Tibial nerve (tissue), 4 donors: ENCODE results near the gene NCOA5. TPM values are rescaled to one million over a fixed set of nuclear protein-coding genes. Genes with fewer than 3 reads are reported as not detected.

Experiments
- DNase-seq, 2 donors: peaks; one replicate each; pipeline ENCODE4 v3.0.0-alpha.2; 2019; ENCODE audit warnings: low spot score in 2 of 2
- H3K27ac ChIP-seq, 4 donors: fragments of 200-600 bp; sonication (generic) in 3 of 4; one replicate each; pipeline ENCODE4 v1.5.1; 2017 to 2019; ENCODE audit warnings: mild to moderate bottlenecking in 1 of 4
- H3K27me3 ChIP-seq, 2 donors: fragments of 200-600 bp; sonication (generic) in 1 of 2; one replicate each; pipeline versions ENCODE4 v1.5.1 to v1.6.0; 2017 to 2019
- H3K36me3 ChIP-seq, 3 donors: fragments of 200-600 bp; sonication (generic); one replicate each; pipeline ENCODE4 v1.5.1; 2018 to 2019
- H3K4me1 ChIP-seq, 4 donors: fragments of 200-600 bp; sonication (generic) in 3 of 4; one replicate each; pipeline ENCODE4 v1.5.1; 2017 to 2019
- H3K4me3 ChIP-seq, 4 donors: fragments of 200-600 bp; sonication (generic) in 3 of 4; one replicate each; pipeline ENCODE4 v1.5.1; 2017 to 2019; ENCODE audit warnings: mild to moderate bottlenecking in 1 of 4, moderate library complexity in 1 of 4
- H3K9me3 ChIP-seq, 4 donors: fragments of 200-600 bp; sonication (generic) in 3 of 4; one replicate each; pipeline ENCODE4 v1.5.1; 2017 to 2019
- EP300 ChIP-seq, 2 donors: sonication (generic); formaldehyde crosslinking; IDR thresholded peaks; one replicate each; pipeline ENCODE4 v1.6.1; 2017; ENCODE audit warnings: antibody characterized with exemption in 2 of 2, mild to moderate bottlenecking in 1 of 2
- POLR2A ChIP-seq, 2 donors: fragments of 450-650 bp; IDR thresholded peaks; one replicate each; pipeline ENCODE4 v1.6.1; 2017; ENCODE audit warnings: antibody characterized with exemption in 2 of 2, mild to moderate bottlenecking in 2 of 2, moderate library complexity in 2 of 2
- WGBS, 2 donors: methylation state at CpG; one replicate each; pipeline ENCODE4 v1.1.5; 2018; 5-methylcytosine and 5-hydroxymethylcytosine counted together
- total RNA-seq, 4 donors: library from RNA; depleted of rRNA; stranded (reverse); fragments of >200 nt; gene quantifications; one replicate each; pipeline ENCODE4 v1.1.0, GENCODE V29; 2016
- TF ChIP-seq, protein P1 (sequence below), 5 experiments: fragments of 200-600 bp in 3 of 5; fragments of 450-650 bp in 2 of 5; sonication (generic) in 3 of 5; IDR thresholded peaks; one replicate each; pipeline ENCODE4 v1.5.1; 2016 to 2019; ENCODE audit warnings: antibody characterized with exemption in 5 of 5, mild to moderate bottlenecking in 3 of 5, moderate library complexity in 2 of 5

The NCOA5 gene
- total RNA-seq, 4 donors from 2014 or later: 34.8 to 71.4 (median 47.2) TPM

DNA sequence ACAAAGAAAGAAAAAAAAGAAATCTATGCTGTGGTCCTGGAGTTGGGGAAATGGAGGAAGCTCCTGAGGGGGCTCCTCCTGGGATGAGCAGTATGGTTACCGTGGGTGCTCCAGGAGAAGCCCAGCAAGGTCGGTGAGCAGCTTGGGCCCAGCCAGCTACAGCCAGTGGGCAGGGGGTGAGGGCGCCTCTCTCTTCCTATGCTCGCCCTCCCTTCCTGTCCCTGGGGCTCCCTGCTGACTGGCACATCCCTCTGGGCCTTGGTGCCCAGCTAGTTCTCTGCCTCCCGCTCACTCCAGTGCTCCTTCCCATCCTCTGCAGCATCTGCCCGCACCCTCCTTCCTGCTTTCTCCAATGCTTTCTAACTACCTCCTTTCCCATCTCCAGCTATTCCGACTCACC is 45.0 kb upstream of the NCOA5 start:
- Histone ChIP-seq H3K27me3 (peaks cover 0 to 25% of the 10 kb centered on the region in 2 donors), H3K9me3 (no peaks in the 10 kb centered on the region), H3K4me3 (no peak overlapping the region), H3K4me1 (peaks cover 0 to 19% (median 9%) of the 10 kb centered on the region in 4 donors), H3K27ac (no peak overlapping the region), H3K36me3 (no peaks in the 10 kb centered on the region)
- TF ChIP-seq, protein P1, sequence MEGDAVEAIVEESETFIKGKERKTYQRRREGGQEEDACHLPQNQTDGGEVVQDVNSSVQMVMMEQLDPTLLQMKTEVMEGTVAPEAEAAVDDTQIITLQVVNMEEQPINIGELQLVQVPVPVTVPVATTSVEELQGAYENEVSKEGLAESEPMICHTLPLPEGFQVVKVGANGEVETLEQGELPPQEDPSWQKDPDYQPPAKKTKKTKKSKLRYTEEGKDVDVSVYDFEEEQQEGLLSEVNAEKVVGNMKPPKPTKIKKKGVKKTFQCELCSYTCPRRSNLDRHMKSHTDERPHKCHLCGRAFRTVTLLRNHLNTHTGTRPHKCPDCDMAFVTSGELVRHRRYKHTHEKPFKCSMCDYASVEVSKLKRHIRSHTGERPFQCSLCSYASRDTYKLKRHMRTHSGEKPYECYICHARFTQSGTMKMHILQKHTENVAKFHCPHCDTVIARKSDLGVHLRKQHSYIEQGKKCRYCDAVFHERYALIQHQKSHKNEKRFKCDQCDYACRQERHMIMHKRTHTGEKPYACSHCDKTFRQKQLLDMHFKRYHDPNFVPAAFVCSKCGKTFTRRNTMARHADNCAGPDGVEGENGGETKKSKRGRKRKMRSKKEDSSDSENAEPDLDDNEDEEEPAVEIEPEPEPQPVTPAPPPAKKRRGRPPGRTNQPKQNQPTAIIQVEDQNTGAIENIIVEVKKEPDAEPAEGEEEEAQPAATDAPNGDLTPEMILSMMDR (IDR thresholded peaks at IDR 0.05): no peak
- TF ChIP-seq POLR2A (IDR thresholded peaks at IDR 0.05) (no peak), EP300 (IDR thresholded peaks at IDR 0.05) (no peak)
- DNase-seq: no peak
- 74 to 83% methylated on average over 7 of the region's 7 CpGs for WGBS, 2 donors

DNA sequence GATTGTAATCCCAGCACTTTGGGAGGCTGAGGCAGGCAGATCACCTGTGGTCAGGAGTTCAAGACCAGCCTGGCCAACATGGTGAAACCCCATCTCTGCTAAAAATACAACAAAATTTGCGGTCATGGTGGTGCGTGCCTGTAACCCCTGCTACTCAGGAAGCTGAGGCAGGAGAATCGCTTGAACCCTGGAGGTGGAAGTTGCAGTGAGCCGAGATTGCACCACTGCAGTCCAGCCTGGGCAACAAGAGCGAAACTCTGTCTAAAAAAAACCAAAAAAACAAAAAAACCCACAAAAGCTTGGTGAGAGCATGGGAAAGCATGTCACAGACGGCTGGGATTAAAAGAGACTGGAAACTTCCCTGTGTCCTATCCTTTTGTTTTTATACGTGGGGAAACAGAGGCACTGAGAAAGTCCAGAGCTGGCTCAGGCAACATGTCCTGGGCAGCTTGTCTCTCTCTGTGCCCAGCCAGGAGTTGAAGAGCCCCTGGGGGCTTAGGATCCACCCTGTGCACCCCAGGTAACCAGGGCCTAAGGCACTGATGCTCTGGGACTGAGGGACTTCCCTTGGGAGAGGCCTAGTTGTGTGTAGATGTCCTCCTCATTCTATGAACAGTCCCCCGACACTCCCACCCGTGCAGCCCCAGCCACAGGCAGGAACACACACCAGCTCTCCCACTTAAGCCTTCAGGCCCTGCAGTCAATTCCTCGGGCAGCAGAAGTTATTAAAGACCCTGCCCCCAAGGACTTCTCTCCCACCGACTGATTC is 44.3 kb upstream of the NCOA5 start:
- H3K4me1 ChIP-seq: peaks cover 0 to 17% (median 9%) of the 10 kb centered on the region in 4 donors
- H3K36me3 ChIP-seq: no peaks in the 10 kb centered on the region
- H3K27ac ChIP-seq: no peak overlapping the region
- H3K9me3 ChIP-seq: no peaks in the 10 kb centered on the region
- peaks cover 0 to 22% of the 10 kb centered on the region in 2 donors for H3K27me3 ChIP-seq
- TF ChIP-seq POLR2A (IDR thresholded peaks at IDR 0.05) (no peak), EP300 (IDR thresholded peaks at IDR 0.05) (no peak)
- TF ChIP-seq, protein P1 (IDR thresholded peaks at IDR 0.05): no peak
- 71 to 73% methylated on average over 11 of the region's 11 CpGs for WGBS, 2 donors
- no peak overlapping the region for H3K4me3 ChIP-seq
- DNase-seq: no peak

DNA sequence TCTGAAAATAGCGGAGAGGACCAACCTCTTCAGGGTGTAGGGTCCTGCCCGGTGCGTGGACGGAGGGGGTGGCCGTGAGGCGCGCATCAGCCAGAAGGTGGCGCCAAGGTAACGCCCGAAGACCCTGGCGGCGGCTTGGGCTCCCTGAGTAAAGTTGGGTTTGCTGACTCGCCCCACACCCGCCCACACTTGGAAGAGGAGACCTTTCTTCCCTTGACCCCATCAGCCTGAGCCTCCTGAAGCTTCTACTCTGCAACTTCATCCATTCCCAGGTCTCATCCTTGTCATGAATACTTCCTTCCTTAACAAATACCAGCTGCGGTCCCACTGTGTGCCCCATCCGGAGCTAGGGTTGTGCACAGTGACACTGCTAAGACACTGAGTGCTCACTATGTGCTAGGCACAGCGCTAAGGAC is 43.0 kb upstream of the NCOA5 start:
- Histone ChIP-seq H3K4me1 (peaks cover 0 to 17% (median 9%) of the 10 kb centered on the region in 4 donors), H3K27ac (no peak overlapping the region), H3K27me3 (peaks cover 0 to 21% of the 10 kb centered on the region in 2 donors), H3K9me3 (no peaks in the 10 kb centered on the region), H3K4me3 (no peak overlapping the region), H3K36me3 (no peaks in the 10 kb centered on the region)
- DNase-seq: peak; percentile 47 to 50
- WGBS, 2 donors: 16 to 34% methylated on average over 7 to 14 of the region's 17 CpGs
- TF ChIP-seq, protein P1 (IDR thresholded peaks at IDR 0.05): peak; percentile 66 to 89 (median 73)
- TF ChIP-seq EP300 (IDR thresholded peaks at IDR 0.05): no peak

DNA sequence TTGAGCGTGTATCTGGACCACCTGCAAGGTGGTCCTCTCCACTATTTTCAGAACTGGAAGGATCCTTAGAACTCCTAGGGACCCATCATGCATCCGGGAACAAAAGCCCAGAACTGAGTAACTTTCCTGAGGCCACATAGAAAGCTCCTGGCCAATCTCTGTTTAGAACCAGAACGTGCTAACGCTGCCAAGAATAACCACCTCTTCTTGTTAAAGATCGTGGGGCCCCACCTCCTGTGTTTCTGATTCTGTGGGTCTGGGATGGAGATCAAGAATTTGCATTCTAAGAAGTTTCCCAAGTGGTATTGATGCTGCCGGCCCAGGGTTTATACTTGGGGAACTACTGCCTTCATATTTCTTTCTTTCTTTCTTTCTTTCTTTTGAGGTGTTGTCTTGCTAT is 41.6 kb upstream of the NCOA5 start:
- 24 to 25% methylated on average over 6 of the region's 6 CpGs for WGBS, 2 donors
- H3K36me3 ChIP-seq: peaks cover 0 to 5% (median 0%) of the 10 kb centered on the region in 3 donors
- no peak for TF ChIP-seq POLR2A (IDR thresholded peaks at IDR 0.05)
- TF ChIP-seq, protein P1 (IDR thresholded peaks at IDR 0.05): no peak
- peaks cover 0 to 17% (median 9%) of the 10 kb centered on the region in 4 donors for H3K4me1 ChIP-seq
- H3K4me3 ChIP-seq: no peak overlapping the region
- no peak overlapping the region for H3K27ac ChIP-seq
- DNase-seq: no peak
- peaks cover 0 to 9% of the 10 kb centered on the region in 2 donors for H3K27me3 ChIP-seq
- no peaks in the 10 kb centered on the region for H3K9me3 ChIP-seq

DNA sequence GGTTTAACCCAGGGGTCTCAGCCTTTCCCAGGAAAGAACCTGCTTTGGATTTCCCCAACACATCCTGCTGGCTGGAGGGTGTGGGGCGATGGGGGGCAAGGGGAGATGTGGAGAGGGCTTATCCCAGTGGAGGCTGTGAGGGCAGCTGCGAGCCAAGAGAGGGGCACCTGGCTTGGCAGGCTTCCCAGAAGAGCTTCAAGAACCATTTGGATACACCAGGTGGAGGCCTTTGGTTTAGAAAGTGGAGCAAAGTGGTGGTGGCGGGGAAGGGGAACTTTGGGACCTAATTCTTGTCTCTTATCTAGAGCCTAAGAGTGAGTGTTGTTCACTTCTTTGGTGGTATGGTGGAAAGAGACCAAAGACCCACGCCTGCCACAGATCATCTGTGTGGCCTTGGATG is 40.8 kb upstream of the NCOA5 start:
- DNase-seq: no peak
- 61 to 66% methylated on average over 4 of the region's 4 CpGs for WGBS, 2 donors

More for the DNA sequence above, 40.8 kb upstream of the NCOA5 start:
- H3K4me1 ChIP-seq: peaks cover 0 to 17% (median 9%) of the 10 kb centered on the region in 4 donors
- no peak overlapping the region for H3K27ac ChIP-seq
- H3K9me3 ChIP-seq: no peaks in the 10 kb centered on the region
- H3K4me3 ChIP-seq: no peak overlapping the region
- TF ChIP-seq POLR2A (IDR thresholded peaks at IDR 0.05) (no peak), EP300 (IDR thresholded peaks at IDR 0.05) (no peak)
- H3K36me3 ChIP-seq: peaks cover 0 to 11% (median 0%) of the 10 kb centered on the region in 3 donors
- H3K27me3 ChIP-seq: peaks cover 0 to 6% of the 10 kb centered on the region in 2 donors
